Measurements from ENCODE around the gene SCUBE1.

- TF ChIP-seq JUND (IDR thresholded peaks at IDR 0.05) (no peak), CTCF (IDR thresholded peaks at IDR 0.05) (no peak), CHD2 (IDR thresholded peaks at IDR 0.05; ENCODE audit: low read length, partially characterized antibody) (no peak), YY1 (IDR thresholded peaks at IDR 0.05; ENCODE audit: low read depth) (no peak), EP300 (IDR thresholded peaks at IDR 0.05; ENCODE audit: borderline replicate concordance in 1 of 2, low read depth in 1 of 2, low read length in 1 of 2) (no peak; a peak in 1 of 4 replicates), EZH2phosphoT487 (IDR thresholded peaks at IDR 0.05; ENCODE audit: borderline replicate concordance, low read depth) (no peak), SMC3 (IDR thresholded peaks at IDR 0.05; ENCODE audit: low read depth, low read length) (no peak), USF2 (IDR thresholded peaks at IDR 0.05; ENCODE audit: borderline replicate concordance, low read depth, low read length) (no peak)
These were observed 86.6 kb downstream of the SCUBE1 start for GRCh38 chr22:43256569-43256968.

Measured in SK-N-SH (cell line).